Endothelial cell of umbilical vein (primary cell): Measurements from ENCODE around the gene PAXX. TPM values are rescaled to one million over a fixed set of nuclear protein-coding genes. Genes with fewer than 3 reads are reported as not detected.

ENCODE experiments used
- BruUV-seq: library from RNA; stranded (reverse); fragments of 400-500 nt; replicated peaks from 2 replicates; lab custom pipeline; 2021; lab: Mats Ljungman, UMichigan
- CTCF ChIA-PET: fragments of 300-600, 350-600 bp; sonication (Branson Sonifier 250); formaldehyde crosslinking; loops from one replicate; lab custom pipeline; 2021; ENCODE audit warnings: antibody characterized with exemption, inconsistent platforms; lab: Charles Lee
- POLR2A ChIA-PET: fragments of 300-600, 350-600 bp; sonication (Branson Sonifier 250); formaldehyde crosslinking; loops from one replicate; lab custom pipeline; 2021; ENCODE audit warnings: antibody characterized with exemption, inconsistent platforms; lab: Charles Lee
- DNase-seq: peaks from one replicate; pipeline ENCODE4 v3.0.0-alpha.2; 2011; ENCODE audit warnings: low read depth, low spot score
- FAIRE-seq: peaks from 2 replicates; lab custom pipeline; 2011; peaks lifted over from hg19 to GRCh38; lab: Jason Lieb, UNC
- H2AFZ ChIP-seq: 2 replicates; pipeline ENCODE4 v1.6.0; 2012; ENCODE audit warnings: low read depth, low read length, control low read depth, inconsistent platforms
- H3K27ac ChIP-seq: 2 replicates; pipeline ENCODE4 v1.5.1; 2011; ENCODE audit warnings: low read depth, mild to moderate bottlenecking, control low read depth, low read length, moderate library complexity; ENCODE audit not compliant: insufficient read depth
- H3K27me3 ChIP-seq, 2 experiments: 2 replicates each; pipeline versions ENCODE4 v1.6.0 to v1.6.1; 2011; ENCODE audit warnings: low read length in 2 of 2, mixed read lengths in 1 of 2; ENCODE audit not compliant: control insufficient read depth in 2 of 2, insufficient read depth in 2 of 2
- H3K36me3 ChIP-seq, 2 experiments: 2 replicates in 1 of 2; 3 replicates in 1 of 2; pipeline ENCODE4 v1.5.1; 2011; ENCODE audit warnings: low read length in 2 of 2, mild to moderate bottlenecking in 1 of 2, moderate library complexity in 1 of 2; ENCODE audit not compliant: control insufficient read depth in 2 of 2, insufficient read depth in 2 of 2; ENCODE audit errors: extremely low read depth in 1 of 2
- H3K4me1 ChIP-seq: 3 replicates; pipeline ENCODE4 v1.5.1; 2011; ENCODE audit warnings: mild to moderate bottlenecking, low read length; ENCODE audit not compliant: control insufficient read depth, insufficient read depth; ENCODE audit errors: extremely low read depth
- H3K4me2 ChIP-seq: 2 replicates; pipeline ENCODE4 v1.6.1; 2011; ENCODE audit warnings: low read length, control low read depth, mixed read lengths; ENCODE audit not compliant: insufficient read depth
- H3K4me3 ChIP-seq, 3 experiments: fragments of 200-600 bp in 1 of 3; sonication (generic), shearing (Covaris generic) in 1 of 3; replicated peaks in 1 of 3; 2 replicates each; pipeline ENCODE4 v1.5.1; 2011 to 2016; ENCODE audit warnings: control low read depth in 3 of 3, low read length in 3 of 3, mild to moderate bottlenecking in 2 of 3, inconsistent platforms in 1 of 3, low read depth in 1 of 3, moderate library complexity in 1 of 3; ENCODE audit not compliant: insufficient read depth in 1 of 3
- H3K79me2 ChIP-seq: 2 replicates; pipeline ENCODE4 v1.6.0; 2012; ENCODE audit warnings: low read length, inconsistent platforms; ENCODE audit not compliant: control insufficient read depth, insufficient read depth
- H3K9ac ChIP-seq: replicated peaks from 2 replicates; pipeline ENCODE3; 2011; ENCODE audit warnings: low read length, control low read depth; ENCODE audit not compliant: insufficient read depth; ENCODE audit errors: extremely low read depth
- H3K9me1 ChIP-seq: replicated peaks from 3 replicates; pipeline ENCODE4 v1.6.0; 2011; ENCODE audit warnings: mild to moderate bottlenecking, low read length; ENCODE audit not compliant: control insufficient read depth, insufficient read depth; ENCODE audit errors: extremely low read depth
- H3K9me3 ChIP-seq: replicated peaks from 2 replicates; pipeline ENCODE4 v1.5.1; 2012; ENCODE audit warnings: low read length, inconsistent platforms; ENCODE audit not compliant: control insufficient read depth, insufficient read depth
- H4K20me1 ChIP-seq: replicated peaks from 2 replicates; pipeline ENCODE3; 2011; ENCODE audit warnings: mild to moderate bottlenecking, low read length; ENCODE audit not compliant: control insufficient read depth, insufficient read depth; ENCODE audit errors: extremely low read depth
- CTCF ChIP-seq, 2 donors: IDR thresholded peaks; 1 replicate in 1 of 2; 2 replicates in 1 of 2; pipeline ENCODE4 v1.5.1; 2011; ENCODE audit warnings: low read length in 2 of 2, mild to moderate bottlenecking in 2 of 2, moderate library complexity in 2 of 2, control low read depth in 1 of 2, inconsistent platforms in 1 of 2, low read depth in 1 of 2; ENCODE audit not compliant: insufficient read depth in 1 of 2; ENCODE audit errors: extremely low read depth in 1 of 2
- EZH2 ChIP-seq: IDR thresholded peaks from 2 replicates; pipeline ENCODE4 v1.6.1; 2012; ENCODE audit warnings: borderline replicate concordance, low read depth, mild to moderate bottlenecking, moderate library complexity, low read length, inconsistent platforms; ENCODE audit not compliant: severe bottlenecking
- FOS ChIP-seq: IDR thresholded peaks from 2 replicates; pipeline ENCODE4 v1.6.1; 2011; ENCODE audit warnings: mild to moderate bottlenecking, low read length, moderate library complexity, borderline replicate concordance; ENCODE audit not compliant: insufficient read depth
- GATA2 ChIP-seq: IDR thresholded peaks from 2 replicates; pipeline ENCODE4 v1.7.0; 2011; ENCODE audit warnings: low read depth, mild to moderate bottlenecking, moderate library complexity, mixed read lengths, low read length; ENCODE audit not compliant: insufficient read length, insufficient read depth
- JUN ChIP-seq: IDR thresholded peaks from 2 replicates; pipeline ENCODE4 v1.6.1; 2011; ENCODE audit warnings: borderline replicate concordance, low read depth; ENCODE audit not compliant: insufficient read length, insufficient read depth
- MAX ChIP-seq: IDR thresholded peaks from 2 replicates; pipeline ENCODE4 v1.6.1; 2011; ENCODE audit not compliant: insufficient read depth, insufficient read length
- MYC ChIP-seq: IDR thresholded peaks from one replicate; pipeline ENCODE4 v1.6.1; 2011; ENCODE audit warnings: mild to moderate bottlenecking, low read depth, low read length
- POLR2A ChIP-seq: IDR thresholded peaks from 2 replicates; pipeline ENCODE4 v1.6.1; 2012; ENCODE audit warnings: low read depth, mild to moderate bottlenecking, control low read depth, low read length
- POLR2AphosphoS5 ChIP-seq: IDR thresholded peaks from 2 replicates; pipeline ENCODE4 v1.6.1; 2012; ENCODE audit warnings: low read depth, mild to moderate bottlenecking, control low read depth, low read length, moderate library complexity; ENCODE audit not compliant: insufficient read depth
- dilution Hi-C: fragments of 300-500 bp; cut with MboI; formaldehyde crosslinking; loops from one replicate; pipeline ENCODE4 v1.15.0; 2019; ENCODE audit warnings: low sequenced_read_pairs; ENCODE audit not compliant: extremely low pct_ligation_motif_present
- intact Hi-C: fragments of 100-400 bp; cut with micrococcal nuclease; formaldehyde crosslinking; loops from one replicate; pipeline ENCODE4 v1.10.0; 2022
- polyA plus RNA-seq, 4 experiments: library from polyadenylated mRNA; depleted of rRNA in 3 of 4; stranded (reverse) in 3 of 4; unstranded in 1 of 4; fragments of >200 nt; gene quantifications; 2 replicates each; pipeline versions ENCODE4 v1.2.1 to v1.2.3, GENCODE V29; 2011 to 2012; ENCODE audit warnings: missing spikeins in 1 of 4
- total RNA-seq: library from RNA; stranded (reverse); gene quantifications from 2 replicates; pipeline ENCODE4 v1.2.3, GENCODE V29; 2021

Gene PAXX
- total and polyA plus RNA-seq, 2 donors (not counting 3 experiments of a cell fraction or from before 2014, with no cell fraction given) = 34.0 to 35.0 TPM

- dilution Hi-C loops (no loop called here), intact Hi-C loops (no loop called here)
- H3K27me3 ChIP-seq = no peaks in the 10 kb centered on the region
- no peak for TF ChIP-seq GATA2
- TF ChIP-seq FOS = no peak
- TF ChIP-seq POLR2A = no peak
- ChIA-PET POLR2A (no interaction called here), CTCF (interaction anchor here (0.6 to 1.4 kb wide), 4 partner anchors 11 to 105 kb away, joined by 3 to 6 read pairs (median 4); no protein-coding TSS in a partner anchor)
- BruUV-seq = no TSS peak
- no peaks in the 10 kb centered on the region for H3K79me2 ChIP-seq
- H3K9me3 ChIP-seq = no peaks in the 10 kb centered on the region
- DNase-seq (no peak), FAIRE-seq (no peak)
- H3K9me1 ChIP-seq = no peaks in the 10 kb centered on the region
- no peaks in the 10 kb centered on the region for H3K4me1 ChIP-seq
- no peak overlapping the region for H3K4me3 ChIP-seq
- no peak overlapping the region for H3K9ac ChIP-seq
- no peaks in the 10 kb centered on the region for H3K36me3 ChIP-seq
- H4K20me1 ChIP-seq = no peaks in the 10 kb centered on the region
- no peak overlapping the region for H3K4me2 ChIP-seq
- no peak overlapping the region for H2AFZ ChIP-seq
- no peak overlapping the region for H3K27ac ChIP-seq
Measured at GRCh38 chr9:136958898-136959850, 33.0 kb upstream of the PAXX start.

- no peak for FAIRE-seq
- H3K4me2 ChIP-seq = no peak overlapping the region
- no TSS peak for BruUV-seq
- no peaks in the 10 kb centered on the region for H3K27me3 ChIP-seq
- H4K20me1 ChIP-seq = no peaks in the 10 kb centered on the region
- dilution Hi-C loops = no loop called here
- ChIA-PET POLR2A (no interaction called here), CTCF (interaction anchor here (0.6 to 1.4 kb wide), 4 partner anchors 13 to 103 kb away, joined by 3 to 6 read pairs (median 4); no protein-coding TSS in a partner anchor)
- no peaks in the 10 kb centered on the region for H3K36me3 ChIP-seq
- H3K4me1 ChIP-seq = no peaks in the 10 kb centered on the region
- H3K9ac ChIP-seq = no peak overlapping the region
- H3K9me3 ChIP-seq = no peaks in the 10 kb centered on the region
- no peak overlapping the region for H3K27ac ChIP-seq
- no peaks in the 10 kb centered on the region for H3K79me2 ChIP-seq
- TF ChIP-seq FOS = no peak
- TF ChIP-seq POLR2A = no peak
- no peak for TF ChIP-seq EZH2
- TF ChIP-seq POLR2AphosphoS5 = no peak
- TF ChIP-seq GATA2 = no peak
- TF ChIP-seq CTCF (IDR thresholded peaks at IDR 0.05; ENCODE audit: extremely low read depth in 1 of 2, insufficient read depth in 1 of 2, low read depth in 1 of 2, low read length in 2 of 2) = no peak
- no peak for TF ChIP-seq JUN
- no peak for TF ChIP-seq MYC
- no peak for TF ChIP-seq MAX
- H3K4me3 ChIP-seq = no peak overlapping the region
- intact Hi-C loops = no loop called here
- DNase-seq = no peak
- no peaks in the 10 kb centered on the region for H3K9me1 ChIP-seq
- H2AFZ ChIP-seq = no peak overlapping the region
Measured at GRCh38 chr9:136960212-136960937, 31.8 kb upstream of the PAXX start.
